Activated CD4-positive, alpha-beta memory T cell treated with anti-CD3 and anti-CD28 coated beads, Interleukin-2, amount 10 ng/mL, durations not matched to agents 7 days and 5 days (primary cell): ENCODE data around the gene SNX15. TPM values are rescaled to one million over a fixed set of nuclear protein-coding genes. Genes with fewer than 3 reads are reported as not detected.

Experiments used
- CTCF ChIA-PET: fragments of 350-600 bp; sonication (Branson Sonifier 250); formaldehyde crosslinking; loops from one replicate; lab custom pipeline; 2021; ENCODE audit warnings: antibody characterized with exemption, inconsistent platforms; lab: Charles Lee
- POLR2A ChIA-PET: fragments of 350-600 bp; sonication (Branson Sonifier 250); formaldehyde crosslinking; loops from one replicate; lab custom pipeline; 2021; ENCODE audit warnings: antibody characterized with exemption; lab: Charles Lee
- DNase-seq: peaks from one replicate; pipeline ENCODE4 v3.0.0-alpha.2; 2020
- H3K27ac Mint-ChIP-seq: one replicate; pipeline ENCODE4 v1.8.0; 2021; ENCODE audit warnings: mild to moderate bottlenecking, mixed read lengths
- H3K27me3 Mint-ChIP-seq: one replicate; pipeline ENCODE4 v1.8.0; 2021; ENCODE audit warnings: mixed read lengths
- H3K36me3 Mint-ChIP-seq: one replicate; pipeline ENCODE4 v1.8.0; 2021; ENCODE audit warnings: low read depth, mixed read lengths
- H3K4me1 Mint-ChIP-seq: one replicate; pipeline ENCODE4 v1.8.0; 2021; ENCODE audit warnings: mixed read lengths
- H3K4me3 Mint-ChIP-seq: one replicate; pipeline ENCODE4 v1.8.0; 2021; ENCODE audit warnings: mild to moderate bottlenecking, mixed read lengths
- H3K9me3 Mint-ChIP-seq: one replicate; pipeline ENCODE4 v1.8.0; 2021; ENCODE audit warnings: mixed read lengths
- total RNA-seq, 2 experiments: library from RNA; stranded (reverse); gene quantifications; one replicate each; pipeline ENCODE4 v1.2.3, GENCODE V29; 2021

SNX15 gene
- total RNA-seq, 2 experiments from 2014 or later, result 24.3 to 24.6 TPM

GRCh38 chr11:65045061-65045460 is 17.8 kb downstream of the SNX15 start:
- Mint-ChIP-seq H3K36me3 (peaks cover 28% of the 10 kb centered on the region), H3K9me3 (no peaks in the 10 kb centered on the region), H3K4me1 (peaks cover 53% of the 10 kb centered on the region), H3K27ac (no peak overlapping the region), H3K4me3 (no peak overlapping the region), H3K27me3 (no peaks in the 10 kb centered on the region)
- CTCF ChIA-PET, result no interaction called here
- no peak for DNase-seq
- POLR2A ChIA-PET, result interaction anchor here (0.9 to 1.4 kb wide), 3 partner anchors 16 to 38 kb away, joined by 3 to 4 read pairs (median 4); partner anchors contain the start of gene ARL2

GRCh38 chr11:65045728-65046127 is 18.5 kb downstream of the SNX15 start:
- Mint-ChIP-seq H3K4me1 (peaks cover 50% of the 10 kb centered on the region), H3K27ac (peak overlapping the region; percentile 26), H3K9me3 (no peaks in the 10 kb centered on the region), H3K4me3 (no peak overlapping the region), H3K36me3 (peaks cover 28% of the 10 kb centered on the region), H3K27me3 (no peaks in the 10 kb centered on the region)
- no peak for DNase-seq
- ChIA-PET POLR2A (interaction anchor here (0.9 to 1.4 kb wide), 3 partner anchors 17 to 38 kb away, joined by 3 to 4 read pairs (median 4); partner anchors contain the start of gene ARL2), CTCF (interaction anchor here (1.2 kb wide), 1 partner anchor 31 kb away, joined by 3 read pairs; the partner anchor contains the start of gene ARL2)

DNA sequence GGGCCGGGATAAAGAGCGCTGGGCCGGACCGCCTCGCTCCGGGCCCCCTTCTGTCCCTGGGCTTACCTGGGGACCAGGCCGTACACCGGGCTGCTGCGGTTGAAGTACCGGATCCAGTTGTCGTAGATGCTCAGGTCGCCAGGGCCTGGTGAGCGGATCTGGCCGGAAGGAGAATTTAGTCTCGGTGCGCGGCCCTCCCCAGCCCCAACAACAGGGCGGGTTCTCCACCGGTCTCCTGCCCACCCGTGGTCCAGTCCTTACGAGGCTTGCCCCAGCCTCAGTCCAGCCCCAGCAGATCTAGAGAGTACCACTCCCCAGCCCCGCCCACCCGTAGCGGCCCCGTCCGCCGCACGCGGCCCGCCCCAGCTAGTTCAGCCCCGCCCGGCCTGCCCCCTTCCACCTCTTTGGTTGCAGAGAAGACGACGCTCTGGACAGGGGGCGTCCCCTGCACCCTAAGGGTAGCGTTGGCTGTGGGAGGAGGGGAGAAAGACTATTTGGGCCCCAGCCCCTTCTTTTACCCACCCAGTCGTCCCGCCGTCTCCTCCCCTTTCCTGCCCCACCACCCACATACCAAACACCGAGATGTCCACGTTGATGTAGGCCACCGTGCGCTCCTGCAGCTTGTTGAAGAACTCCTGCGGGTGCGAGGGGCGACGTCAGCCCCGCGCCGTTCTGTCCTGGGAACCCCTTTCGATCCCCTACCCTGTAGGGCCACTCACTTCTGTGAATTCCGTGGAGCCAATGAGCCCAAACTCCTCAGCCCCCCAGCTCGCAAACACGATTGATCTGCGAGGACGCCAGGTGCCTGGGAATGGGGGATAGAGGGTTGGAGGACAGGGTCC is 20.6 kb downstream of the SNX15 start:
- peak; percentile 28 for DNase-seq
- Mint-ChIP-seq H3K9me3 (no peaks in the 10 kb centered on the region), H3K27me3 (no peaks in the 10 kb centered on the region), H3K36me3 (peaks cover 22% of the 10 kb centered on the region), H3K27ac (peak overlapping the region; percentile 69), H3K4me1 (peaks cover 44% of the 10 kb centered on the region), H3K4me3 (peak overlapping the region; percentile 77)
- ChIA-PET CTCF (interaction anchor here (1.5 kb wide), 1 partner anchor 20 kb away, joined by 3 read pairs; no protein-coding TSS in a partner anchor), POLR2A (interaction anchor here (1.1 to 1.8 kb wide), 3 partner anchors 30 to 35 kb away, joined by 3 to 5 read pairs (median 4); partner anchors contain the start of gene ARL2)

- Mint-ChIP-seq H3K27ac (no peak overlapping the region), H3K9me3 (no peaks in the 10 kb centered on the region), H3K27me3 (no peaks in the 10 kb centered on the region), H3K4me1 (peaks cover 35% of the 10 kb centered on the region), H3K36me3 (peaks cover 4% of the 10 kb centered on the region), H3K4me3 (no peak overlapping the region)
- DNase-seq, result no peak
- ChIA-PET POLR2A (no interaction called here), CTCF (no interaction called here)
Observed at GRCh38 chr11:65051398-65051858, 24.2 kb downstream of the SNX15 start.

- H3K4me1 Mint-ChIP-seq, result peaks cover 19% of the 10 kb centered on the region
- H3K36me3 Mint-ChIP-seq, result no peaks in the 10 kb centered on the region
- DNase-seq, result no peak
- H3K9me3 Mint-ChIP-seq, result no peaks in the 10 kb centered on the region
- ChIA-PET POLR2A (interaction anchor here (1.0 to 1.2 kb wide), 2 partner anchors 13 to 29 kb away, joined by 3 to 4 read pairs; partner anchors contain the start of gene SAC3D1), CTCF (no interaction called here)
- H3K27me3 Mint-ChIP-seq, result no peaks in the 10 kb centered on the region
- H3K27ac Mint-ChIP-seq, result peak overlapping the region; percentile 59
- no peak overlapping the region for H3K4me3 Mint-ChIP-seq
Observed at GRCh38 chr11:65053827-65054508, 26.7 kb downstream of the SNX15 start.

GRCh38 chr11:65055538-65055937 is 28.3 kb downstream of the SNX15 start:
- H3K4me3 Mint-ChIP-seq, result no peak overlapping the region
- no peaks in the 10 kb centered on the region for H3K27me3 Mint-ChIP-seq
- ChIA-PET POLR2A (no interaction called here), CTCF (no interaction called here)
- no peaks in the 10 kb centered on the region for H3K9me3 Mint-ChIP-seq
- H3K27ac Mint-ChIP-seq, result no peak overlapping the region
- no peak for DNase-seq
- no peaks in the 10 kb centered on the region for H3K36me3 Mint-ChIP-seq
- H3K4me1 Mint-ChIP-seq, result peaks cover 28% of the 10 kb centered on the region

DNA sequence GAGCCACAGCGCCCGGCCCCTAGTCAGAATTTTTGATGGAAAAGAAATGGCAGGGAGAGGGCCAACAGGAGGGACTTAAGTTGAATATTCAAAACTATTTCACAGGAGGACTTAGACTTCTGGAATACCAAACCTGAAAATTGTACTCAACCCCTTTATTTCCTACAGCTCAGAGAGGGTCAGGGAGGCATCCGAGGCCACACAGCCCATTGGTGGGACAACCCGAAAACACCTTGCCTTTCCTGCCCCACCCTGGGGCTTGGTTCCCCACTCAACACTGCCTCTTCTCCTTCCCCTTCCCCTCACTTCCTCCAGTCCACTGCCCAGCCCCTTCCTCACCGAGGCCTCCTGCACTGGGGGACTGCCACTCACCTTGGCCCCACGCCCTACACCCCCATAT is 29.8 kb downstream of the SNX15 start:
- DNase-seq, result no peak
- Mint-ChIP-seq H3K36me3 (no peaks in the 10 kb centered on the region), H3K9me3 (no peaks in the 10 kb centered on the region), H3K27ac (no peak overlapping the region), H3K4me3 (no peak overlapping the region), H3K4me1 (peaks cover 29% of the 10 kb centered on the region), H3K27me3 (no peaks in the 10 kb centered on the region)
- POLR2A ChIA-PET, result no interaction called here
- CTCF ChIA-PET, result no interaction called here

DNA sequence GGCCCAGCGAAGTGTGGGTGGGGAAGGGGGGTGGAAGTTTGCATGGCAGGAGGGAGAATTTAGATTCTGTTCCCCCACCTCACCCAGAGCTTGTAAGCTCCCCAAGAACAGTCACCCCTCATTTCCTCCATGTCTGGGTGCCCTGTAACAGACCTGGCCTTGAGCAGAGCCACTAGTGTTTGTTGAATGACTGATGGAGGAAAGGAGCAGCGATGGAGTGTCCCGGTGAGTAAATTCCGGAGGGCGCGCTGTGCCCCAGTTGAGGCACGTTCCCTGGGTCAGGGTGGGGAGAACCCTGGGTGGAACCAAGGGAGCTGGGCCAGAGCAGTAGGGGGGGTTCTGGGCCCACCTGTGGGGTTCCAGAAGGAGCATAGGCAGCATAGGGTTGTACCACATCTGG is 30.3 kb downstream of the SNX15 start:
- POLR2A ChIA-PET, result no interaction called here
- peaks cover 29% of the 10 kb centered on the region for H3K4me1 Mint-ChIP-seq
- no peak for DNase-seq
- H3K9me3 Mint-ChIP-seq, result no peaks in the 10 kb centered on the region
- CTCF ChIA-PET, result no interaction called here
- H3K27ac Mint-ChIP-seq, result no peak overlapping the region
- no peak overlapping the region for H3K4me3 Mint-ChIP-seq
- no peaks in the 10 kb centered on the region for H3K36me3 Mint-ChIP-seq
- H3K27me3 Mint-ChIP-seq, result no peaks in the 10 kb centered on the region

GRCh38 chr11:65058012-65058411 is 30.8 kb downstream of the SNX15 start:
- CTCF ChIA-PET, result no interaction called here
- Mint-ChIP-seq H3K36me3 (no peaks in the 10 kb centered on the region), H3K27ac (no peak overlapping the region), H3K27me3 (no peaks in the 10 kb centered on the region), H3K9me3 (no peaks in the 10 kb centered on the region), H3K4me3 (no peak overlapping the region), H3K4me1 (peaks cover 27% of the 10 kb centered on the region)
- DNase-seq, result no peak
- POLR2A ChIA-PET, result no interaction called here

DNA sequence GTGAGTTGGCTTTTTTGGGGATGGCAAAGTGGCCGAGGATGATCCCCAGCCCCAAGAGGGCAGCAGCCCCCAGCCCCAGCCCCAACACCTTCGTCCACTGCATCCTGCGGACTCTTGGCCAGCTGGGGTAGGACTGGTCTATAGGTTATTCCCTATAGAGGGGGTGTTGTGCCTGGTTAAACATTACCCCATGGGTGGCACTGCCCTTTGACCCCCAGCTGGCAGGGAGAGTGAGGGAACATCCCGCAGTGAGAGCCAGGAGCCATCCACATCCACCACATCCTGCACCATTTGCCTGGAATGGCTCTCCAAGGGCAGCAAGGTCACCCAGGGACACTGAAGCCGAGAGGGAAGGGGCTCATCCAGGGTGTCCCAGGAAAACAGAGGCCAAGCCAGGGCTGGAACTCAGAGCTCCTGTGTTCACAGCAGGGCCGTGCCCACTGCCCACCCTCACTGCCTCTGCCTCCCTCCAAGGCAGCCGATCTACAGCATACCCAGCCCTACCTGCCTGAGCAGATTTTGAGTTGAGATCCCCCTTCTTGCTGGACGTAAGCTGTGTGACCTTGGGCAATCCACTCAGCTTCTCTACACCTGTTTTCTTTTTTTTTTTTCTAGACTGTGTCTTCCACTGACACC is 31.3 kb downstream of the SNX15 start, which contains the start of gene NAALADL1:
TSS of gene NAALADL1 (minus strand) at position 135 of the 636 bp plus-strand sequence. CDS start at position 103, 32 bp downstream.
- ChIA-PET POLR2A (interaction anchor here (1.1 kb wide), 1 partner anchor 23 kb away, joined by 3 read pairs; no protein-coding TSS in a partner anchor), CTCF (interaction anchor here (1.4 kb wide), 1 partner anchor 214 kb away, joined by 3 read pairs; the partner anchor contains the start of gene CDC42BPG)
- no peak for DNase-seq
- H3K4me3 Mint-ChIP-seq, result no peak within 1 kb of the TSS
- no peaks in the 10 kb centered on the region for H3K27me3 Mint-ChIP-seq
- H3K27ac Mint-ChIP-seq, result no peak within 1 kb of the TSS
- peaks cover 23% of the 10 kb centered on the region for H3K4me1 Mint-ChIP-seq
- no peaks in the 10 kb centered on the region for H3K36me3 Mint-ChIP-seq
- H3K9me3 Mint-ChIP-seq, result no peaks in the 10 kb centered on the region

GRCh38 chr11:65059523-65059922 is 32.3 kb downstream of the SNX15 start:
- CTCF ChIA-PET, result interaction anchor here (1.4 kb wide), 1 partner anchor 215 kb away, joined by 3 read pairs; the partner anchor contains the start of gene CDC42BPG
- Mint-ChIP-seq H3K27ac (no peak overlapping the region), H3K4me3 (no peak overlapping the region), H3K27me3 (no peaks in the 10 kb centered on the region), H3K9me3 (no peaks in the 10 kb centered on the region), H3K36me3 (no peaks in the 10 kb centered on the region), H3K4me1 (peaks cover 15% of the 10 kb centered on the region)
- DNase-seq, result no peak
- POLR2A ChIA-PET, result interaction anchor here (0.7 to 1.1 kb wide), 2 partner anchors 17 to 23 kb away, joined by 3 read pairs; no protein-coding TSS in a partner anchor
